Neural progenitor cell (in vitro differentiated cells): ENCODE results near the gene GNB1. TPM values are rescaled to one million over a fixed set of nuclear protein-coding genes. Genes with fewer than 3 reads are reported as not detected.

ENCODE experiments used
- DNase-seq: peaks from one replicate; pipeline ENCODE4 v3.0.0-alpha.2; 2016; ENCODE audit warnings: low spot score
- H2AFZ ChIP-seq: fragments of 200-600 bp; sonication (generic); replicated peaks from 2 replicates; pipeline ENCODE4 v1.6.1; 2016; ENCODE audit warnings: antibody characterized with exemption
- H3F3A ChIP-seq: fragments of 200-600 bp; sonication (generic); 2 replicates; pipeline ENCODE4 v1.6.1; 2016; ENCODE audit warnings: antibody characterized with exemption, low read depth
- H3K27ac ChIP-seq: fragments of 200-600 bp; sonication (generic); 2 replicates; pipeline ENCODE4 v1.5.1; 2016; ENCODE audit warnings: mild to moderate bottlenecking
- H3K27me3 ChIP-seq: fragments of 200-600 bp; sonication (generic); 2 replicates; pipeline ENCODE4 v1.6.1; 2016; ENCODE audit warnings: mild to moderate bottlenecking, moderate library complexity
- H3K36me3 ChIP-seq: fragments of 200-600 bp; sonication (generic); 2 replicates; pipeline ENCODE4 v1.5.1; 2016
- H3K4me1 ChIP-seq: fragments of 200-600 bp; sonication (generic); 2 replicates; pipeline ENCODE4 v1.6.1; 2016; ENCODE audit warnings: mixed run types
- H3K4me2 ChIP-seq: fragments of 200-600 bp; sonication (generic); 2 replicates; pipeline ENCODE4 v1.6.1; 2016
- H3K4me3 ChIP-seq: fragments of 200-600 bp; sonication (generic); 2 replicates; pipeline ENCODE4 v1.5.1; 2016
- H3K79me2 ChIP-seq: fragments of 200-600 bp; sonication (generic); 2 replicates; pipeline ENCODE4 v1.6.1; 2016; ENCODE audit warnings: low read depth
- H3K9ac ChIP-seq: fragments of 200-600 bp; sonication (generic); 2 replicates; pipeline ENCODE4 v1.6.1; 2016
- H3K9me3 ChIP-seq: fragments of 200-600 bp; sonication (generic); 2 replicates; pipeline ENCODE4 v1.5.1; 2016; ENCODE audit warnings: low read depth
- H4K20me1 ChIP-seq: fragments of 200-600 bp; sonication (generic); 2 replicates; pipeline ENCODE4 v1.6.1; 2016; ENCODE audit warnings: low read depth
- H3K27ac Mint-ChIP-seq: 3 replicates; pipeline ENCODE4 v1.8.0; 2021; ENCODE audit warnings: mixed read lengths
- H3K27me3 Mint-ChIP-seq: 2 replicates; pipeline ENCODE4 v1.8.0; 2022; ENCODE audit warnings: low read depth, mild to moderate bottlenecking, inconsistent platforms, moderate library complexity, mixed read lengths; ENCODE audit not compliant: insufficient read depth
- H3K36me3 Mint-ChIP-seq: 3 replicates; pipeline ENCODE4 v1.8.0; 2021; ENCODE audit warnings: mixed read lengths
- H3K4me1 Mint-ChIP-seq: 3 replicates; pipeline ENCODE4 v1.8.0; 2021; ENCODE audit warnings: mixed read lengths
- H3K4me3 Mint-ChIP-seq: 3 replicates; pipeline ENCODE4 v1.8.0; 2021; ENCODE audit warnings: mild to moderate bottlenecking, moderate library complexity, mixed read lengths
- H3K9me3 Mint-ChIP-seq: 3 replicates; pipeline ENCODE4 v1.8.0; 2020; ENCODE audit warnings: mixed read lengths
- CTCF ChIP-seq: fragments of 200-600 bp; sonication (generic); IDR thresholded peaks from 2 replicates; pipeline ENCODE4 v1.5.1; 2017; ENCODE audit warnings: antibody characterized with exemption, mild to moderate bottlenecking
- EZH2 ChIP-seq: fragments of 200-600 bp; sonication (generic); IDR thresholded peaks from 2 replicates; pipeline ENCODE4 v1.6.1; 2017; ENCODE audit warnings: antibody characterized with exemption, mild to moderate bottlenecking, moderate library complexity
- EZH2phosphoT487 ChIP-seq: fragments of 200-600 bp; sonication (generic); IDR thresholded peaks from 2 replicates; pipeline ENCODE4 v1.6.1; 2017; ENCODE audit warnings: antibody characterized with exemption
- total RNA-seq: library from RNA; depleted of rRNA; stranded (reverse); fragments of >200 nt; gene quantifications from 2 replicates; pipeline ENCODE4 v1.2.3, GENCODE V29; 2015; ENCODE audit warnings: low replicate concordance

GNB1 gene
- total RNA-seq, 1 donor from 2014 or later, result 175 TPM

GRCh38 chr1:1779320-1779675 is 111.6 kb downstream of the GNB1 start:
- Histone ChIP-seq H2AFZ (no peak overlapping the region), H3F3A (peaks cover 70% of the 10 kb centered on the region), H3K79me2 (peaks cover 37% of the 10 kb centered on the region), H3K9ac (no peak overlapping the region), H3K27me3 (peaks cover 18% of the 10 kb centered on the region), H3K4me2 (peak overlapping the region; percentile 80), H3K4me1 (peaks cover 37% of the 10 kb centered on the region), H3K9me3 (no peaks in the 10 kb centered on the region), H4K20me1 (peaks cover 61% of the 10 kb centered on the region), H3K27ac (no peak overlapping the region), H3K36me3 (no peaks in the 10 kb centered on the region), H3K4me3 (peak overlapping the region; percentile 61)
- peaks cover 41% of the 10 kb centered on the region for H3K4me1 Mint-ChIP-seq
- DNase-seq, result peak; percentile 12
- no peaks in the 10 kb centered on the region for H3K9me3 Mint-ChIP-seq
- TF ChIP-seq EZH2 (no peak), CTCF (no peak), EZH2phosphoT487 (no peak)
- peak overlapping the region; percentile 88 for H3K4me3 Mint-ChIP-seq
- H3K27ac Mint-ChIP-seq, result no peak overlapping the region
- H3K36me3 Mint-ChIP-seq, result peaks cover 1% of the 10 kb centered on the region
- peaks cover 9% of the 10 kb centered on the region for H3K27me3 Mint-ChIP-seq

- Histone ChIP-seq H3K27me3 (peaks cover 18% of the 10 kb centered on the region), H3K9me3 (no peaks in the 10 kb centered on the region), H3K4me1 (peaks cover 37% of the 10 kb centered on the region), H2AFZ (peak overlapping the region; percentile 80), H3K9ac (no peak overlapping the region), H3K36me3 (no peaks in the 10 kb centered on the region), H3K27ac (no peak overlapping the region), H3K79me2 (peaks cover 42% of the 10 kb centered on the region), H3K4me3 (peak overlapping the region; percentile 61), H4K20me1 (peaks cover 59% of the 10 kb centered on the region), H3F3A (peaks cover 68% of the 10 kb centered on the region), H3K4me2 (peak overlapping the region; percentile 80)
- Mint-ChIP-seq H3K4me1 (peaks cover 41% of the 10 kb centered on the region), H3K9me3 (no peaks in the 10 kb centered on the region), H3K27ac (no peak overlapping the region), H3K4me3 (peak overlapping the region; percentile 88), H3K27me3 (peaks cover 9% of the 10 kb centered on the region), H3K36me3 (peaks cover 1% of the 10 kb centered on the region)
- TF ChIP-seq CTCF (peak; percentile 54), EZH2 (no peak)
- DNase-seq, result peak; percentile 86
These were observed 112.1 kb downstream of the GNB1 start for GRCh38 chr1:1778663-1779319.

GRCh38 chr1:1777950-1778662 is 112.8 kb downstream of the GNB1 start, which contains the start of gene NADK:
TSS of gene NADK (minus strand) at chr1:1778470. CDS start at chr1:1765406, 13,064 bp downstream.
- Histone ChIP-seq H3K4me2 (peak within 1 kb of the TSS; percentile 95), H3K4me3 (peak within 1 kb of the TSS; percentile 61), H3K9ac (peak within 1 kb of the TSS; percentile 25), H3F3A (peaks cover 62% of the 10 kb centered on the region), H3K27me3 (peaks cover 18% of the 10 kb centered on the region), H4K20me1 (peaks cover 52% of the 10 kb centered on the region), H3K27ac (no peak within 1 kb of the TSS), H3K36me3 (no peaks in the 10 kb centered on the region), H3K79me2 (peaks cover 49% of the 10 kb centered on the region), H2AFZ (peak within 1 kb of the TSS; percentile 87), H3K9me3 (no peaks in the 10 kb centered on the region), H3K4me1 (peaks cover 37% of the 10 kb centered on the region)
- TF ChIP-seq EZH2phosphoT487 (no peak), EZH2 (no peak), CTCF (peak; percentile 6)
- Mint-ChIP-seq H3K27ac (no peak within 1 kb of the TSS), H3K36me3 (peaks cover 1% of the 10 kb centered on the region), H3K9me3 (no peaks in the 10 kb centered on the region), H3K4me1 (peaks cover 39% of the 10 kb centered on the region), H3K4me3 (peak within 1 kb of the TSS; percentile 88), H3K27me3 (peaks cover 9% of the 10 kb centered on the region)
- peak; percentile 88 for DNase-seq
